Measurements from ENCODE around the gene TP53INP2. TPM values are rescaled to one million over a fixed set of nuclear protein-coding genes. Genes with fewer than 3 reads are reported as not detected.

Gene TP53INP2
- total and polyA plus RNA-seq, 2 of the 13 experiments (the other 11 are each of a cell fraction or from before 2014, with no cell fraction given): 5.2 to 18.8 TPM

GRCh38 chr20:34676642-34677373 is 27.3 kb upstream of the TP53INP2 start, which contains the start of gene PIGU (continued):
- no peak for TF ChIP-seq ZNF512B (CRISPR knock-in tag; IDR thresholded peaks at IDR 0.05; ENCODE audit: borderline replicate concordance)
- TF ChIP-seq LCORL (IDR thresholded peaks at IDR 0.05): no peak
- TF ChIP-seq LCORL (CRISPR knock-in tag; IDR thresholded peaks at IDR 0.05): peak; percentile 95
- TF ChIP-seq, protein P1, sequence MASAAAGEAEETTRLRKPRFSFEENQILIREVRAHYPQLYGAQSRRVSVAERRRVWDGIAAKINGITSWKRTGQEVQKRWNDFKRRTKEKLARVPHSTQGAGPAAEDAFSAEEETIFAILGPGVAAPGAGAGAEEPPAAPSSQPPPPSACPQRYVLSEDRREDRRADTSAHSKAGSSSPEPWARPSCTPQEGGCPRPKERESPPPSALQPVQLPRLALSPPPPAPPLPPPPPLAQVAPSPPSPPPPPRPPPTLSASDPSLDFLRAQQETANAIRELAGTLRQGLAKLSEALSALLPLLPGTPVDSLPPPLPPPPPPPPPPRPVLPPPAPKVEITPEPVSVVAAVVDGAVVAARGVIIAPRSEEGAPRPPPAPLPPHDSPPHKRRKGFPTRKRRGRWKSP (CRISPR knock-in tag; IDR thresholded peaks at IDR 0.05): peak; percentile 75; the same call in 1 of the 2 replicates
- no peak for TF ChIP-seq MLLT10 (CRISPR knock-in tag; IDR thresholded peaks at IDR 0.05)
- peak; percentile 88 for TF ChIP-seq ZBTB7A (CRISPR knock-in tag; IDR thresholded peaks at IDR 0.05)
- TF ChIP-seq, protein P2, sequence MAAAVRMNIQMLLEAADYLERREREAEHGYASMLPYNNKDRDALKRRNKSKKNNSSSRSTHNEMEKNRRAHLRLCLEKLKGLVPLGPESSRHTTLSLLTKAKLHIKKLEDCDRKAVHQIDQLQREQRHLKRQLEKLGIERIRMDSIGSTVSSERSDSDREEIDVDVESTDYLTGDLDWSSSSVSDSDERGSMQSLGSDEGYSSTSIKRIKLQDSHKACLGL (CRISPR knock-in tag; IDR thresholded peaks at IDR 0.05): peak; percentile 87
- TF ChIP-seq SRSF9 (IDR thresholded peaks at IDR 0.05; ENCODE audit: borderline replicate concordance, insufficient read depth, low read depth, low read length, poor library complexity, severe bottlenecking): no peak
- no peak for TF ChIP-seq MATR3 (CRISPR knock-in tag; IDR thresholded peaks at IDR 0.05)
- no peak for TF ChIP-seq MTF1 (CRISPR knock-in tag; IDR thresholded peaks at IDR 0.05)
- peak; percentile 81; the same call in 1 of the 2 replicates for TF ChIP-seq ZFP1 (CRISPR knock-in tag; IDR thresholded peaks at IDR 0.05)
- TF ChIP-seq THAP11 (CRISPR knock-in tag; IDR thresholded peaks at IDR 0.05): peak; percentile 99
- TF ChIP-seq MEIS2 (CRISPR knock-in tag; IDR thresholded peaks at IDR 0.05): peak; percentile 72
- 0 out of 2 replicates have a peak, but pooled peaks have one; percentile 34 for TF ChIP-seq RCOR2 (CRISPR knock-in tag; IDR thresholded peaks at IDR 0.05)
- TF ChIP-seq ERF (CRISPR knock-in tag; IDR thresholded peaks at IDR 0.05): peak; percentile 89
- peak; percentile 71 for TF ChIP-seq DR1 (CRISPR knock-in tag; IDR thresholded peaks at IDR 0.05)
- TF ChIP-seq ZNF691 (CRISPR knock-in tag; IDR thresholded peaks at IDR 0.05; ENCODE audit: borderline replicate concordance, low read depth): peak; percentile 54; the same call in 1 of the 2 replicates
- TF ChIP-seq, protein P3, sequence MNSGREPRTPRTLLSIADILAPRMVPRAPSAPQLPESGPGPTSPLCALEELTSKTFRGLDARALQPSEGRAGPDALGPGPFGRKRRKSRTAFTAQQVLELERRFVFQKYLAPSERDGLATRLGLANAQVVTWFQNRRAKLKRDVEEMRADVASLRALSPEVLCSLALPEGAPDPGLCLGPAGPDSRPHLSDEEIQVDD (CRISPR knock-in tag; IDR thresholded peaks at IDR 0.05; ENCODE audit: borderline replicate concordance): 0 out of 2 replicates have a peak, but pooled peaks have one; percentile 83
- no peak; the same call in 1 of the 2 replicates for TF ChIP-seq ONECUT2 (CRISPR knock-in tag; IDR thresholded peaks at IDR 0.05)
- no peak for TF ChIP-seq AKAP8 (CRISPR knock-in tag; IDR thresholded peaks at IDR 0.05)
- TF ChIP-seq ATF3 (CRISPR knock-in tag; IDR thresholded peaks at IDR 0.05): peak; percentile 59; the same call in 1 of the 2 replicates
- TF ChIP-seq KLF9 (CRISPR knock-in tag; IDR thresholded peaks at IDR 0.05; ENCODE audit: low read depth): peak; percentile 98
- TF ChIP-seq, protein P4, sequence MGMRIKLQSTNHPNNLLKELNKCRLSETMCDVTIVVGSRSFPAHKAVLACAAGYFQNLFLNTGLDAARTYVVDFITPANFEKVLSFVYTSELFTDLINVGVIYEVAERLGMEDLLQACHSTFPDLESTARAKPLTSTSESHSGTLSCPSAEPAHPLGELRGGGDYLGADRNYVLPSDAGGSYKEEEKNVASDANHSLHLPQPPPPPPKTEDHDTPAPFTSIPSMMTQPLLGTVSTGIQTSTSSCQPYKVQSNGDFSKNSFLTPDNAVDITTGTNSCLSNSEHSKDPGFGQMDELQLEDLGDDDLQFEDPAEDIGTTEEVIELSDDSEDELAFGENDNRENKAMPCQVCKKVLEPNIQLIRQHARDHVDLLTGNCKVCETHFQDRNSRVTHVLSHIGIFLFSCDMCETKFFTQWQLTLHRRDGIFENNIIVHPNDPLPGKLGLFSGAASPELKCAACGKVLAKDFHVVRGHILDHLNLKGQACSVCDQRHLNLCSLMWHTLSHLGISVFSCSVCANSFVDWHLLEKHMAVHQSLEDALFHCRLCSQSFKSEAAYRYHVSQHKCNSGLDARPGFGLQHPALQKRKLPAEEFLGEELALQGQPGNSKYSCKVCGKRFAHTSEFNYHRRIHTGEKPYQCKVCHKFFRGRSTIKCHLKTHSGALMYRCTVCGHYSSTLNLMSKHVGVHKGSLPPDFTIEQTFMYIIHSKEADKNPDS (CRISPR knock-in tag; IDR thresholded peaks at IDR 0.05): no peak
